Gastroesophageal sphincter (tissue), 4 donors: ENCODE measurements around the gene EPHA8. TPM values are rescaled to one million over a fixed set of nuclear protein-coding genes. Genes with fewer than 3 reads are reported as not detected.

Source experiments
- ATAC-seq: fragments of 150-250 bp; one replicate; pipeline ENCODE4 v1.9.1; 2016; ENCODE audit warnings: mild to moderate bottlenecking, moderate library complexity
- H3K27ac ChIP-seq, 4 donors: fragments of 200-600 bp; sonication (generic) in 3 of 4; 1 replicate in 3 of 4; 2 replicates in 1 of 4; pipeline ENCODE4 v1.5.1; 2016 to 2019
- H3K27me3 ChIP-seq: fragments of 200-600 bp; sonication (generic); one replicate; pipeline ENCODE4 v1.5.1; 2019
- H3K36me3 ChIP-seq, 2 donors: fragments of 200-600 bp; sonication (generic); one replicate each; pipeline ENCODE4 v1.5.1; 2019; ENCODE audit warnings: control low read depth in 1 of 2
- H3K4me1 ChIP-seq, 3 donors: fragments of 200-600 bp; sonication (generic); 1 replicate in 2 of 3; 2 replicates in 1 of 3; pipeline ENCODE4 v1.5.1; 2016 to 2019; ENCODE audit warnings: control low read depth in 2 of 3
- H3K4me3 ChIP-seq, 2 donors: fragments of 200-600 bp; sonication (generic); one replicate each; pipeline ENCODE4 v1.5.1; 2019; ENCODE audit warnings: mild to moderate bottlenecking in 1 of 2, moderate library complexity in 1 of 2
- H3K9me3 ChIP-seq, 3 donors: fragments of 200-600 bp; sonication (generic); one replicate each; pipeline ENCODE4 v1.5.1; 2017 to 2019; ENCODE audit warnings: control low read depth in 2 of 3
- CTCF ChIP-seq, 4 experiments: fragments of 200-600 bp in 2 of 4; fragments of 450-650 bp in 2 of 4; sonication (generic) in 1 of 4; IDR thresholded peaks; one replicate each; pipeline ENCODE4 v1.5.1; 2017 to 2019; ENCODE audit warnings: antibody characterized with exemption in 4 of 4, mild to moderate bottlenecking in 2 of 4, moderate library complexity in 2 of 4
- EP300 ChIP-seq: sonication (generic); formaldehyde crosslinking; IDR thresholded peaks from one replicate; pipeline ENCODE4 v1.6.1; 2017; ENCODE audit warnings: antibody characterized with exemption, mild to moderate bottlenecking
- POLR2A ChIP-seq, 2 donors: fragments of 450-650 bp; IDR thresholded peaks; one replicate each; pipeline ENCODE4 v1.6.1; 2017; ENCODE audit warnings: antibody characterized with exemption in 2 of 2, mild to moderate bottlenecking in 2 of 2, moderate library complexity in 1 of 2
- POLR2AphosphoS5 ChIP-seq: sonication (generic); formaldehyde crosslinking; IDR thresholded peaks from one replicate; pipeline ENCODE4 v1.6.1; 2017; ENCODE audit warnings: antibody characterized with exemption
- WGBS, 2 donors: methylation state at CpG; one replicate each; pipeline ENCODE4 v1.1.5; 2018; ENCODE audit warnings: low coverage in 1 of 2; 5-methylcytosine and 5-hydroxymethylcytosine counted together
- total RNA-seq, 4 donors: library from RNA; depleted of rRNA; stranded (reverse); fragments of >200 nt; gene quantifications; one replicate each; pipeline ENCODE4 v1.1.0, GENCODE V29; 2016

The EPHA8 gene
- total RNA-seq, 4 donors from 2014 or later: 0.08 to 0.37 (median 0.13) TPM; not detected in 1

- no peak overlapping the region for H3K4me3 ChIP-seq
- no peak for TF ChIP-seq CTCF (IDR thresholded peaks at IDR 0.05)
- TF ChIP-seq EP300: no peak
- TF ChIP-seq POLR2A (IDR thresholded peaks at IDR 0.05): no peak
- no peak for TF ChIP-seq POLR2AphosphoS5
- no CpG with 5 or more reads among the region's 14 CpGs for WGBS, 2 donors
- no peaks in the 10 kb centered on the region for H3K36me3 ChIP-seq
- peaks cover 0 to 14% (median 0%) of the 10 kb centered on the region in 3 donors for H3K4me1 ChIP-seq
- no peak for ATAC-seq
- H3K27ac ChIP-seq: no peak overlapping the region
- peaks cover 91% of the 10 kb centered on the region for H3K27me3 ChIP-seq
- H3K9me3 ChIP-seq: no peaks in the 10 kb centered on the region
These were observed 3.9 kb downstream of the EPHA8 start for GRCh38 chr1:22567197-22567596.

GRCh38 chr1:22567994-22568393 lies 4.7 kb downstream of the EPHA8 start:
- 80% methylated on average over 5 of the region's 6 CpGs; no CpG with 5 or more reads in 1 of the 2 donors for WGBS, 2 donors
- Histone ChIP-seq H3K9me3 (no peaks in the 10 kb centered on the region), H3K27me3 (peaks cover 91% of the 10 kb centered on the region), H3K4me1 (peaks cover 0 to 10% (median 0%) of the 10 kb centered on the region in 3 donors), H3K27ac (no peak overlapping the region), H3K36me3 (no peaks in the 10 kb centered on the region), H3K4me3 (no peak overlapping the region)
- no peak for ATAC-seq
- no peak for TF ChIP-seq POLR2A (IDR thresholded peaks at IDR 0.05)
- no peak for TF ChIP-seq POLR2AphosphoS5

GRCh38 chr1:22569269-22569668 lies 6.0 kb downstream of the EPHA8 start:
- peaks cover 0 to under 1% (median 0%) of the 10 kb centered on the region in 3 donors for H3K4me1 ChIP-seq
- no peaks in the 10 kb centered on the region for H3K9me3 ChIP-seq
- no peak overlapping the region for H3K4me3 ChIP-seq
- ATAC-seq: no peak
- peaks cover 94% of the 10 kb centered on the region for H3K27me3 ChIP-seq
- H3K36me3 ChIP-seq: no peaks in the 10 kb centered on the region
- H3K27ac ChIP-seq: no peak overlapping the region
- WGBS, 2 donors: 93 to 94% methylated on average over 2 to 3 of the region's 7 CpGs
- TF ChIP-seq CTCF (IDR thresholded peaks at IDR 0.05) (no peak), POLR2A (IDR thresholded peaks at IDR 0.05) (no peak), POLR2AphosphoS5 (no peak), EP300 (no peak)

GRCh38 chr1:22570140-22570909 lies 7.0 kb downstream of the EPHA8 start:
- H3K27me3 ChIP-seq: peaks cover 93% of the 10 kb centered on the region
- ATAC-seq: no peak
- H3K36me3 ChIP-seq: no peaks in the 10 kb centered on the region
- WGBS, 2 donors: 85 to 91% methylated on average over 9 to 23 of the region's 34 CpGs
- no peak overlapping the region for H3K4me3 ChIP-seq
- no peak overlapping the region for H3K27ac ChIP-seq
- H3K9me3 ChIP-seq: no peaks in the 10 kb centered on the region
- H3K4me1 ChIP-seq: no peaks in the 10 kb centered on the region
- TF ChIP-seq POLR2AphosphoS5 (no peak), EP300 (no peak), POLR2A (IDR thresholded peaks at IDR 0.05) (no peak), CTCF (IDR thresholded peaks at IDR 0.05) (no peak)

GRCh38 chr1:22572818-22573217 lies 9.5 kb downstream of the EPHA8 start:
- no peak for ATAC-seq
- H3K9me3 ChIP-seq: no peaks in the 10 kb centered on the region
- H3K27me3 ChIP-seq: peaks cover 72% of the 10 kb centered on the region
- TF ChIP-seq CTCF (IDR thresholded peaks at IDR 0.05): no peak
- H3K4me3 ChIP-seq: no peak overlapping the region
- no peaks in the 10 kb centered on the region for H3K36me3 ChIP-seq
- WGBS, 2 donors: no CpG with 5 or more reads among the region's 9 CpGs
- no peaks in the 10 kb centered on the region for H3K4me1 ChIP-seq
- H3K27ac ChIP-seq: no peak overlapping the region
